HG03354 (cell line): ENCODE results near the gene GZMA.
"Not testable (repeated sequence)": the region's sequence is repeated elsewhere in the genome, so short reads cannot be mapped to it uniquely, and the experiment has no call there.

Experiments used
- ATAC-seq: cut with Tn5 transposase; IDR thresholded peaks from one replicate; pipeline ENCODE4 v1.9.1; 2021; ENCODE audit warnings: mild to moderate bottlenecking; ENCODE audit not compliant: unreplicated experiment, poor library complexity, severe bottlenecking

Gene GZMA

GRCh38 chr5:55102348-55102747 is at the start of gene GZMA:
TSS of gene GZMA (plus strand) at chr5:55102646. CDS start at chr5:55102683, 37 bp downstream.
- no peak for ATAC-seq

GRCh38 chr5:55055183-55055582 is 47.3 kb upstream of the GZMA start:
- no peak for ATAC-seq

- ATAC-seq: no peak
Measured at GRCh38 chr5:55062039-55062779, 40.2 kb upstream of the GZMA start.

GRCh38 chr5:55063220-55063863 is 39.1 kb upstream of the GZMA start:
- ATAC-seq: no peak

GRCh38 chr5:55063899-55064298 is 38.5 kb upstream of the GZMA start:
- no peak for ATAC-seq

- ATAC-seq: no peak
Measured at GRCh38 chr5:55064523-55064922, 37.9 kb upstream of the GZMA start.

GRCh38 chr5:55066277-55066676 is 36.2 kb upstream of the GZMA start:
- ATAC-seq: no peak

- no peak for ATAC-seq
Measured at GRCh38 chr5:55070968-55071367, 31.5 kb upstream of the GZMA start.

- no peak for ATAC-seq
Measured at GRCh38 chr5:55071413-55071812, 31.0 kb upstream of the GZMA start.

GRCh38 chr5:55072666-55073065 is 29.8 kb upstream of the GZMA start:
- ATAC-seq: no peak

GRCh38 chr5:55073211-55073610 is 29.2 kb upstream of the GZMA start:
- ATAC-seq: no peak

GRCh38 chr5:55081541-55081940 is 20.9 kb upstream of the GZMA start:
- ATAC-seq: no peak

GRCh38 chr5:55089301-55089700 is 13.1 kb upstream of the GZMA start:
- ATAC-seq: not testable (repeated sequence)

- not testable (repeated sequence) for ATAC-seq
Measured at GRCh38 chr5:55091011-55091410, 11.4 kb upstream of the GZMA start.

- ATAC-seq: no peak
Measured at GRCh38 chr5:55096182-55096581, 6.3 kb upstream of the GZMA start.

GRCh38 chr5:55096861-55097260 is 5.6 kb upstream of the GZMA start:
- ATAC-seq: no peak

- not testable (repeated sequence) for ATAC-seq
Measured at GRCh38 chr5:55101148-55101547, 1.3 kb upstream of the GZMA start.

GRCh38 chr5:55101556-55102276 is 730 bp upstream of the GZMA start:
- no peak for ATAC-seq

GRCh38 chr5:55104036-55104772 is 1.8 kb downstream of the GZMA start:
- ATAC-seq: no peak
